ENCODE measurements around the gene ZNF70.

The ZNF70 gene

GRCh38 chr22:23692598-23693291 lies 58.2 kb downstream of the ZNF70 start:
- DNase-seq (ENCODE audit: low spot score): no peak

GRCh38 chr22:23691748-23692423 lies 59.0 kb downstream of the ZNF70 start:
- no peak for DNase-seq (ENCODE audit: low spot score)

GRCh38 chr22:23690713-23691112 lies 60.2 kb downstream of the ZNF70 start, which contains the start of gene RGL4:
Gene RGL4 (plus strand): TSS chr22:23691013. CDS start chr22:23692031, 1,018 bp downstream.
- DNase-seq (ENCODE audit: low spot score): no peak

- no peak for DNase-seq (ENCODE audit: low spot score)
These were observed 61.5 kb downstream of the ZNF70 start for GRCh38 chr22:23689414-23689813.
